ENCODE data around the gene LIPC.
A peak's percentile ranks its signal among the peaks of the same experiment; 100 is the strongest.

The LIPC gene

DNA sequence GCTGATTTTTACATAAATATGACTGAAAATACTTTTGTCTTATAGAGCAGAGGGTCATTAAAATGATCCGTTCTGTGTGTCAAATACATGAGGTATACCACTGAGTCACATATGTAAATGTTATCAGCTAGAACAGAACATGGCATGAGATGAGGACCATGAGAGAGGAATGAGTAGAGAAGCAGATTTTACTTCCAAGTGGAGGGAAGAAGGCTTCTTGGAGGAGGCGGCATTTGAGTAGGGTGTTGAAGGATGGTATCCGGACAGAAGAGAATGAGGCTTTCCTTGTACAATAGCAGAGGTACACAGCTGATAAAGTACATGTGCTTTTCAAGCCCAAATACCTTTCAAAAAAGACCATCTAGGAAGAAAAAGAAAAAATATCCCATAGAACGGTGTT is 4.8 kb downstream of the LIPC start:
- DNase-seq (ENCODE audit: low read depth in 2 of 2), result no peak

DNA sequence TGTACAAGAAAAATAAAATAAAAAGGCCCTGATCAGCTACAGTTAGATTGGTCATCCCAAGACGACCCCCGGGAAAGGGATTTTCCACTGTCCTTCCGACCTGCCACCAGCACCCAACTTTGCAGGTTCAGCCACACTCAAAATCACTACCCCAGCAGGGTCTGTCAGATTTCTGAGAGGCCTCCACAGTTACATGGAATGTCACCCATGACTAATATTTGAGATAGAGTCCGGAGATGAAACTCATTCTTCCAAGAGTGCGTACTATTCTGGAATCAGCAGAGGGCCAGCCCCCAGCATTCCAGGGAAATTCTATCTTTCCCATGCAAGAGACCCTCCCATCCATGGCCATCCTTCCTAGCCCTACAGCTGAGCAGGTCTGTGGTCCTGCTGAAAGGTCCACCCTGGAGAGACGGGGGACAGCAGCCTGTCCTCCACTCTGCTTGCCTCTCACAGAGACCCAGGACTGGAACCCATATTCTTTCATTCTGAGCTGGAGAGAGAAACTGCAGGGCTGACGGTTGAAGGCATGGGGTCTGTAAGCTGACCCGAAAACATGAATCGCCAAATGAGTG is 5.8 kb downstream of the LIPC start:
- DNase-seq (ENCODE audit: low read depth in 2 of 2), result no peak

DNA sequence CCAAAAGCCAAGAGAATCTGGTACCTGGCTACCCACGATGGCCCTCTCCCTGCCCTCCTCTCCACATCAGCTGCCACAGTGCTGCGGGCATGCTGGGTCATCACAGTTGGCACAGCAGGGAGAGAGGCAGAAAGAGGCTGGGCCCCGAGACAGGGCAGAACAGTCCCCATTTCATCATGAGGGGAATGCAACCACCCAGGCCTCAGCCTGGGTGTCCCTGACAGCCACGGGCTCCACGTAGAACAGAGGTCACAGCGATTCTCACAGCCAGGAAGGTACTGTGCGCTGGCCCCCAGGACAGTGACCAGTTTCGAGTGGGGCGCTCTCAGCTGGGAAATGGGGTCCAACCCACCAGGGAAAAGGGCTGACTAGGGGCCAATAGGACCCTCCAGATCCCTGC is 6.3 kb downstream of the LIPC start:
- no peak for DNase-seq (ENCODE audit: low read depth in 2 of 2)

DNA sequence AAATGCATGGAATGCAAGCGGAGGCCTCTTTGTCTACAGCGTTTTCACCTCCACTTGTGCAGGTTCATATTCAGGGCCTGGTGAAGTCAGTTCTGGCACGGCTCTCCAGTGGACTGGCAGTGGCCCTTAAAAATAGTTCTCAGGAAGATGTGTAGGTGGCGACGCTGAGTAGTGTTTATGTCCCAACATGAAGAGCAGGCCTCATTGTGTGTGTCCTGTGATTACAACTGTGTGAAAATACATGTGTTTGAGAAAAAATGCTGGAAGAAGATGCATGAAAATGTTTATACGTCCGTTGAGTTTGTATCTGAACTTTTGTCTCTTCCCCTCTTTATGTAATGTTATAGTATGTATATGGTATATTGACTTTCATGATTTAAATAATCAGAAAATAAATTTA is 7.2 kb downstream of the LIPC start:
- no peak for DNase-seq (ENCODE audit: low read depth in 2 of 2)

DNA sequence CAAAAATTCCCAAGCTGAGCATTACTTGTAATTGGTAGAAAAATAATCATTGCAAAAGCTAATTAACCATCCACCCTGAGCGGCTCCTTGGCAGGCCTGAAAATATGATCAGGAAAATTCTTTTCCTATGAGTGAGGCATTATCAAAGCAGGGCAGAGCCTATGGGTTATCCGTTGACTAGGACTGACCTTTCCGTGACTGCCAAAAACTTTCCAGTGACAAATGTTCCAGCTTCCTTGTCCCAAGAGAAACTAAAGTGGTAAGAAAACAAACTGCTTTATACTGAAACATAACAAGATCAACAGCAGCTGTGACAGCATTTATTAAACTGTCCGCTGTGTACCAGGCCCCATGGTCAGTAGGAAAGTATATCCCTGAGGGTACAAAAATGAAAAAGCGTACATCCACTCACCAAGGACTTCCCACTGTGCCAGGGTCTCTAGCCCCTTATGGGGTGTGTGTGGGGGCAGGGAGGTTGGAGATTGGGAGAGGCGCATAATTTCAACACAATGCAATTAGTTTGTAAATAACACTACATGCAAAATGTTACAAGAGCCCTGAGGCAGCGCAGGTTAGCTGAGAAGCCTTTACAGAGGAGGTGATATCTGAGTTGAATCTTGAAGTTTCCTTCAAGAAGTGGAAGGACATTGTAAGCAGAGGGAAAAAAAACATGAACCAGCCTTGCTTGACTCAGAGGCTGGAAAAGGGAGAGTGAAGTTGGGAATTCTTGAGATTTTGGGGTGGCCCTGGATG is 8.5 kb downstream of the LIPC start:
- DNase-seq (ENCODE audit: low read depth in 2 of 2), result no peak

DNA sequence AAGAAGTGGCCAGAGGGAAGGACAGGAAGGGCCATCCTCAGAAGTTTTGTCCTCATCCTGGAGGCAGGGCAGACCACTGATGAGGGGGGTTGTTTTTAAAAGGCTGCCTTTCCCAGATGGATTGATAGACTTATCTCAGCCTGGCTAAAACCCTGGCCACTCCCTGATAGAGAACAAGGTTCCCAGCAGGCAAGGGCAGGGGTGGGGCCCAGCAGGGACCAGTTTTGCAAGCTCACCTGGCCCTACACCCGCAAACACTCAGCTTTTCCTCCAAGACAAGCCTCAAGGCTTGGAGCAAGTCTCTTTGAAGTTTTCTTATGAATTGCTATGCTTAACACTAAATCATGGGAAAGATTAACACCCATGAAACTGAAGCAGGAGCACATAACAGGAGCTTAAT is 9.1 kb downstream of the LIPC start:
- DNase-seq (ENCODE audit: low read depth in 2 of 2), result no peak

DNA sequence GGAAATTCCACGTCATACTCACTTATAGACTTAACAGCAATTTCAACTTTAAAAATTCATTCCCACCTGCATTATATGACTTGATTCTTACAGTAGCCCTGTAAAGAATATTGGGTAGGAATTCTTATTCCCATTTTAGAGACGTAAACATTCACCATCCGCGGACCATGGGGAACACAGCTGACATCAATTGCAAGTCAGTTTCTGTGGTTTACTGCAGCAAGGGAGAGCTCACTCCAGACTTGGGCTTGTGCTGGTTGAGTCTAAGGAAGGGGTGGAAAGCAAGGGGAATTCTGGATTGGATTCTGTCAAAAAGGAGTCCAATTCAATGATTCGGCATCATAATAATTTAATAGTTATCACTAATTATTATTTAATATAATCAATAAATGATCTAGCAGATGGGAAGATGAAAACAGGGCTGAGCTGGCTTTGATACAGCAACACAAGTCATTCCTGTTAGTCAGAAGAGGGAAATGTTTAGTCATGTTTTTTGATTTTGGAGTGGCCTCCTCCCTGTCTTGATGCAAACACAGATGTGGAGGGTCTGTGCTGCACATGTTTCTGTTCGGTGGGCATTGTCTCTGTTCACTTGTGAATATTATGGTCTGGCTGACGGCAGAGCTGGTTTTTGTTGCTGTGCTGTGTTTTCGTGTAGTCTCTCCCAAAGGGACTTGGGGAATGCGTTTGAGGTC is 9.7 kb downstream of the LIPC start:
- DNase-seq (ENCODE audit: low read depth in 2 of 2), result no peak

DNA sequence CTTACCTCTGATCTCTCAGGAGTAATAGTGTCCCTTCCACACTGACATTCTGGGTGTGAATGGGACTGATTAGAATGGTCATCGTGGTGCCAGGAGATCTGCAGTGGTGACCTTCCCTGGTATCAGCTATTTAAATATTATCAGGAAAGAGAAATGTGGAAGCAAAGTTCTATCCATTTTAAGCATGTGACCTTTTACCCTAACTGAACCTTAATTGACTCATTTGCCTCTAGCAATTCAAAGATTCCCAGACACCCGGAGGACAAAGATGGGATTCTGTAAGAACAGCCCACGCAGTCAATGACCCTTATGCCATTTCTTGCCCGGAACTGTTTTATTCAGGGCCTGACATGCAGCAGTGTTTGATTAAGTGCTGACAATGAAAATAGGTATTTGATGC is 10.3 kb downstream of the LIPC start:
- DNase-seq (ENCODE audit: low read depth in 2 of 2), result no peak

DNA sequence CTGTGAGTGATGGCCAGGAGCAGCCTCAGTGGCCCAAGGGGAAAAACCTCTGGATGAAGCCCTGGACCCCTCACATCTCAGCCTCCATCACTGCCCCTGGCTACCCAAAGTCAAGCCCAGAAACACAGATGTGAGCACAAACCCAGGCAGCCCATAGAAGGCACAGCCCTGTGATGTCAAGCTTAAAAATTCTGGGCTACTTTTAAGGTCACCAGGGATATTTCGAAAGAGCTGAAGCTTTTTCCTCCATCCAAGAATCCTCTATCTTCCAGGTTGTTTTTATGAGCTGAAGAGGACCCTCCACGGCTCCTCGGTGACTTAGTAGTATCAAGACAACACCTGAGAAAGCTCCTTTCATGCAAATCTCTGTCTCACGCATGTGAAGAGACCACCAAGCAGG is 11.5 kb downstream of the LIPC start:
- DNase-seq (ENCODE audit: low read depth in 2 of 2), result no peak

DNA sequence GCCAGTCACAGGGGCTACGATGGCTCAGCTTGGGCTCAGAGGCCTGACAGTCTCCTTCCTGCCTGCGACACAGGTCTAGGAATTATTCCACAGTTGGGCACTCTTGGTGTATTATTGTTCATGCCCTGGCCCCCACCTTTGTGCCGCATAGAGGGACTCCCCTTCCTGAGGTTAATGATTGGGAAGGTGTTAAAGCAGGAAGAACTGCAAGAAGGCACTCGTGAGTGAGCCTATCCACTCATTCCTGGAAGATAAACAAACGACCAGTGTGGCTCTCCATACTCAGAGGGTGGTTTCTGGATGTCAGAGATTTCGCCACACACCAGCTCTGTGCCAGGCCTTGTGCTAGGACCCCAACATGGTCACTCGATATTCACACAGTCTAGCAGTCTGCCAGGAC is 12.3 kb downstream of the LIPC start:
- no peak for DNase-seq (ENCODE audit: low read depth in 2 of 2)

DNA sequence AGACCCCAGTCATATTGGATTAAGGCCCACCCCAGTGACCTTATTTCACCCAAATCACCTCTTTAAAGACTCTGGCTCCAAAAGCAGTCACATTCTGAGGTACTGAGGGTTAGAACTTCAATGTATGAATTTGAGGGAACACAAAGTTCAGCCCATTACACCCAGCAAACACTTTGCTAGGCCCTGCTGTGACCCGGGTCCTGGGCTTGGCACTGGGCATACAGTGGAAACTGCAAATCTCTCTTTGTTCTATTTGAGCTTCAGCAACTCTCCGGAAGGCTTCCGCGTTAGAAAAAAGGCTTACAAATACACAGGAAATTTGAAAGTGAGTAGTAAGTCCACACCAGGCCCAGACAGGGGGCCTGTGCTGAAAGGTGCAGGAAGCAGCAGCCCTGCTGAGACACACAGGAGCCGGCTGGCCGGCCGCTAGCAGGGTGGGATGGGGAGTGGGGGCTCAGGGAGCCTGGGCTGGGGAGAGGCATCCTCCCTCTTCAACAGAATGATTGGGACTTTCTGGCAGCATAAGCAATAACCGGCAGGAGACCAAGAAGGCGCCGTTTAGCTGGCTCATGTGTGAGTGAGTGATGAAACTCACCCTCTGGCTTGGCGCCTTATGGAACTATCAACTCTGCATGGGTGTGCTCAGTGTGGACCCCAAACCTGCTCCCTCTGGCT is 13.0 kb downstream of the LIPC start:
- DNase-seq (ENCODE audit: low read depth in 2 of 2), result no peak

DNA sequence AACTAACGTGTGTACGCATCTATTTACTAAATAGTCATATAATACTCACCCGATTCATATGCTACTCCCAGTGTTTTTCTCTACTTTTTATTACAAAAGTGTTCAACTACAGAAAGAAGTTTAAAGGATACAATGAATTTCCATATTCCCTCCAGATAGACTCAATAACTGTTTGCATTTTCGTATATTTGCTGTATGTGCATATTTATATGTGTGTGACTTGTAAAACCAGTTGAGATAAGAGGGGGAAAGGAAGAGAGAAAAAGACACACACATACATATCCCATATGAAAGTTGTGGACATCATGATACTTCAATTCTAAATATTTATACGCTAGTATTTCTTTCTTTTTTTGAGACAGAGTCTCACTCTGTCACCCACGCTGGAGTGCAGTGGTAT is 14.1 kb downstream of the LIPC start:
- no peak for DNase-seq (ENCODE audit: low read depth in 2 of 2)

DNA sequence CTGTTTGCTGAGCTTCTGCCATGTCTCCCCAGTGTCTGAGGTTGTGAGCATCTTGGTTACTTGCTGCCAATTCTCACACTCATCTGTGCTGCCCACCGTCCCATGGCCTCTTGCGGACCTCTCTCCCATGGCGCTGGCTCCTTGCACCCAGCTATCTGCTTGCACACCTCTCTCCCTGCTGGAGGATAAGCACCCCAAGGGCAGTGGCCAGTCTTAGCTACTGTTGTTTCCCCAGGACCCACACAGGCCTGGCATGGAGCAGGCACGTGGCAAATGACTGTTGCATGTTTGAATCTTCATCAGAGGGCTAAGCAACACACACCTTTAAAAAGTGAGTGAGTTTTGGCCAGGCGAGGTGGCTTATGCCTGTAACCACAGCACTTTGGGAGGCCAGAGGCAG is 14.7 kb downstream of the LIPC start:
- DNase-seq (ENCODE audit: low read depth in 2 of 2), result no peak

DNA sequence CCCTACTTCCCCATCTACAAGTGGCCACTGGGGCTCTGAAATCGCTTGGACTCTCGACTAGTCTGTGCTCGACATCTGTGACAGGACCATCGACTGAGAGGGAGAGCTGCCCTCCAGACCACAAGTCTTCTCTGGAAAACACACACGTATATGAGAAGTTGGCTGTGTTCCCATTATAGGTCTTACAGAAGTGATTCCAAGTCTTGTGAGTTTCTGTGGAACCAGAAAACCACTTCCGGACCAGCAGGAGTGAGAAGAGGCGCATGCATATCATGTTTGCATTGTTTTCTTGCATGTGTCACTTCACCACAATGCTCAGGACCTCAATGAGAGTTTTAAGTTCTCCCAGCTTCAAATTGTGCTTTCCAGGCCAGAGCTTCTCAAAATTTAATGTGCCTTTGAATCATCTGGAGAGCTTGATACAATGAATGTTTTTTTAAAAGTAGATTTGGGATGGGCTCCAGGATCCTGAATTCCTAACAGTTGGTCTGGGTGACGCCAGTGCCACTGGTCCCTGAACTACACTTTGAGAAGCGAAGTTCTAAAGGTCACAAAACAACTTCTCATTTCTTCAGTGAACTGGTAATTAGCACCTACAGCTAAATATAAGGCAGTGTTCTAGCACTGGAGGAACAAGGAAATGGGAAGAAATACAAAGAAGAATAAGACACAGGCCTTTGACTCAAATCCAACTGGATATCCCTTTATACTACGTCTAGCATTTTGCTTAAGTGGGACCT is 15.7 kb downstream of the LIPC start:
- DNase-seq (ENCODE audit: low read depth in 2 of 2), result no peak

DNA sequence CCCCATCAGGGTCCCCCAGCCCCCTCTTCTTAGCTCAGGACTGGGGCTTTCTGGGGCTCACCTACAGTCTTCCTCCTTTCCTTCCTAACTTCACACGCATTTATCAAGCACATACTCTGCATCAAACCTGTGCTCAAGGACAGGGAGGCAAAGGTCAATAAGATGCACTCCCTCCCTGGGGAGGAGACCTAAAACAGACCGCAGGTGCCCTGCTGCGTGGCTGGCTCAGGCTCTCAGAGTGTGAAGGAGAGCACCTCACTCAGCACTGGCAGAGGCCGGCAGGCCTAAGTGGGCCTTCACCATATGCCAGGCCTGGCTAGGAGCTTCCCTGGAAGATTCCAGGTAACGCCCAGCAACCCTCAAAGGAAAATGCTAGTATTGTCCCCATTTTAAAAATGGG is 16.5 kb downstream of the LIPC start:
- no peak for DNase-seq (ENCODE audit: low read depth in 2 of 2)

DNA sequence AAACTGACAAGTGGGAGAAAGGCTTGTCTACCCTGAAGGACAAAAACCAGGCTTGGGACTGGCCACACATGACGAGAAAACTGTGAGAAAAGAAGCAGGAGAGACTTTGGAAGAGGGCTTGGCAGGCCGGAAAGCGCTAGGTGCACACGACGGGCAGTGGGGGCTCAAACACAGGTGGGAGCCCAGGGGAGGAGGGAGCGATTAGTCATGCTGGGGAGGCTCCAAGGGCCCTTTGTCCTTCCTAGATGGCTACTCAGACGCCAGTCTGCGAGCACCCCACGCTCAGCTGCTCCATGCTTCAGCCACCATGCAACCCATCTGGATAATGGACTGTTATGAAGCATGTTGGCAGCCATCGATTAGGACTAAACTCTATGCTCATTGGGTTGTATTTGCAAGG is 17.1 kb downstream of the LIPC start:
- no peak for DNase-seq (ENCODE audit: low read depth in 2 of 2)

DNA sequence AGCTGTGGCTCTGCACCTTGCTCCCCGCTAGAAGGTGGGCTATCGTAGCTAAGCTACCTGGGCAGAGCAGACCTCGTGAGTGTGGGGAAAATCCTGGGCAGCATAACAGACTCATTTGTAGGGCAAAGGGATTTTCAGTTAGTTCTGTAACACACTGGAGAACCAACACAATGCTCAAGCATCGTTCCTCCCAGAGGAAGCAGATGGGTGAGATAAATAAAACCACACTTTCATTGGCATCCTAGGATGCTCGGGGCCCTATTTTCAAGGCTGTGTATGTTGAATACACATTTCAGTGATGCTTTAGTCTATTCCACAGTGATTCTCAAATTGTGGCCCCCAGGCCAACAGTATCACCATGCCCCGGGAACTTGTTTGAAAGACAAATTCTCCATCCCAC is 20.0 kb downstream of the LIPC start:
- no peak for DNase-seq (ENCODE audit: low read depth in 2 of 2)

DNA sequence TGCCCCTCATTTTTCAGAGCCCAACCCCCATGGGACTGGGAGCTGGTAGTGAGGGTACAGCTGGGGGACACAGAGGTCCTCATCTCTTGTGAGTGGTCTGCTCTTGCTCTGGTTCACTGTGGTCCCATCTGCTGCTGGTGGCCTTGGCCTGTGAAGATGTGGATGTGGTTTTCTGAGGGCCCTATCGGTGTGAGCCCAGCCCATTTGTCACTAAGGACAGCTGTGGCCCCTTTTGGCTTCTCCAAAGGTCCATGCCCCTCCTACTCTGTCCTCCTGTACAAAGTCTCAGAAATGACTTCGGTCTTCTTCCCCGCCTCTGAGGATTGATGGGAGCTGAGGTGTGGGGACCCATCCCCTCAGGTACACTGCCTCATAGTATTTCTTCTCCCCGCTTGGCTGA is 21.0 kb downstream of the LIPC start:
- DNase-seq (ENCODE audit: low read depth in 2 of 2), result no peak

DNA sequence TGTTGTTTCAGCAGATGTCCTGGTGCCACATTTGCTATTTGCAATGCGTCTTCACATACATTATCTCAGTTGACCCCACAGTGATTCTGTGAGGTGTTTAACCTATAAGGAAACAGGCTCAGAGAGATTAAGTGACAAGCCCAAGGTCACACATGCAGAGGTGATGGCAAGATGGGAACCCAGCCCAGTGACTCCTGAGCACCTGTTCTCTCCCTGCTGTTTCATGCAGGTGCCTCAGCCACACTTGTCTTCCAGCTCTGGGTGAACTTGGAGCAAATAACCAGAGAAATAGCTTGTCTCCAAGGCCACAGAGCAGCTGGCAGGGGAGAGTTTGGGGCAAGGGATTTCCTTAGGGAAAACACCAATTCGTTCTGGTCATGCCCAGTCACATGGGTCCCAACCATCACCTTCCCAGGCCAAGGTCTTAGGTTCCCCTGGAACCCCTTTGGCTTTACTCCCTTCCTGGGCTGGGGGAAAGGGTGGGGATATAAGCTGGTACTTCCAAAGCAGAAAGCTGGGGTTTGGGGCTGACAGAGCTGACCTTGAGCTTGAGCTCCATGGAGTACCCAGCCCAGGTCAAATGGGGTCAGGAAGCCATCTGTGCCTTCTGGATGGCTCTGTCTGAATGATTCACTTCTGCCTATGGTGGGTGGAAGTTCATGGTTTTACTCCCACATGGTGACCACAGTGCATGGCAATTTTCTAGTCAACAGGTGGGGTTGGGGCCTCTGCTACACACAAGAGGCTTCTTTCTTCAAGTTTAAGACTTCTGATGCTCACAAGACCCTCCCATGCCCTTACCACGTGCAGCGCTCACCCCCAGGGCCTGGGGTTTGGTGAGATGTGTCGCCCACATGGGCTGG is 22.4 kb downstream of the LIPC start:
- peak; percentile 26 to 43 for DNase-seq (ENCODE audit: low read depth in 2 of 2)

DNA sequence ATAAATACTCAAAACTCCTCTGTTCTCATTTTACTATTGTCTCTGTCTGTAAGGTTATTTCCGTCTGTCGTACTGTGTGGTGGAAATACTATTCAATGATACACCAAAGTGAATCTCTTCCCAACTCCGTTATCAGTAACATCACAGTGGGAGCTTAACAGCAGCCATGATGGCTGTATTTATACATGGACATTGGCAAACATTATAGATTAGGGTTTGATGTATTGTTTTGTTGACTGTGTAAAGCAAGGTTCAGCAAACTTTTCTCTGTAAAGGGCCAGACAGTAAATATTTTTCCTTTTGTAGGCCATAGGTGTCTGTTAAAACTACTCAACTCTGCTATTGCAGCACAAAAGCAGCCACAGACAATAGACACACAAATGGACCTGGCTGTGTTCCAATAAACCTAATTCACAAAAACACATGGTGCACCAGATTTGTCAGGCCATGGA is 23.2 kb downstream of the LIPC start:
- no peak for DNase-seq (ENCODE audit: low read depth in 2 of 2)

DNA sequence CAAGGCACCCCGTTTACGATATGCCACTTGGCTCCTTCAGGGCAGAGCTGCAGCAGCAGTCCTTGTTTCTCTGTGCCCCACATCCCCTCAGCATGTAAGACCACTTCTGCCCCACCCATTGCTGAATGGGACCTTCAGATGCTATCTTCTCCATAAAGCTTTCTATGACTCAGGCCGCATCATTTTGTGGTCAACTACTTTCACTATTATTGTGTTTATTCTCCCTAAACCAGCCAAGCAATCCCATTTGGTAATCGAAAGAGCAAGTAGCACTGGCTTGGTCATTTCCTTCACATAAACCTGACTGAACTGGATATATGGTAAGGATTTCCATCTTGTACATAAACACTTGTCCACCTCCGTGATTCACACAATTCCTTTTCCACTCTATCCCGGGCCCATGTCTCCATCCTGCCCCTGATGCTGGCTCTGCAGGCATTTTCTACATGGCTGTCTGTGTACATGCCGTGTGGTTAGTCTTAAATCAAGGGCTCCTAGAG is 25.7 kb downstream of the LIPC start:
- DNase-seq (ENCODE audit: low read depth in 2 of 2), result no peak

Data from activated CD4-positive, alpha-beta T cell treated with anti-CD3 and anti-CD28 coated beads for 24 hours (primary cell).